Neuronal stem cell (in vitro differentiated cells): ENCODE measurements around the gene MTERF4.
A peak's percentile ranks its signal among the peaks of the same experiment; 100 is the strongest.

Source experiments
- DNase-seq: peaks from one replicate; pipeline ENCODE4 v3.0.0-alpha.2; 2013; ENCODE audit warnings: low spot score
- H2AFZ ChIP-seq: one replicate; pipeline ENCODE4 v1.6.1; 2013; ENCODE audit warnings: mild to moderate bottlenecking, low read length, inconsistent platforms
- H2AK5ac ChIP-seq: 2 replicates; pipeline ENCODE4 v1.6.1; 2013; ENCODE audit warnings: low read depth, mild to moderate bottlenecking, inconsistent platforms, low read length, moderate library complexity, mixed read lengths
- H2BK120ac ChIP-seq: 2 replicates; pipeline ENCODE4 v1.6.1; 2013; ENCODE audit warnings: low read depth, mild to moderate bottlenecking, inconsistent platforms, low read length, moderate library complexity, mixed read lengths
- H2BK12ac ChIP-seq: one replicate; pipeline ENCODE4 v1.6.1; 2013; ENCODE audit warnings: low read length, inconsistent platforms
- H2BK15ac ChIP-seq: 2 replicates; pipeline ENCODE4 v1.6.1; 2013; ENCODE audit warnings: mild to moderate bottlenecking, low read length, inconsistent platforms, mixed read lengths
- H2BK5ac ChIP-seq: one replicate; pipeline ENCODE4 v1.6.1; 2013; ENCODE audit warnings: inconsistent platforms, mild to moderate bottlenecking, low read length, moderate library complexity
- H3K14ac ChIP-seq: one replicate; pipeline ENCODE4 v1.6.1; 2013; ENCODE audit warnings: low read length, inconsistent platforms
- H3K18ac ChIP-seq: 2 replicates; pipeline ENCODE4 v1.6.1; 2013; ENCODE audit warnings: low read length, inconsistent platforms
- H3K23ac ChIP-seq: 2 replicates; pipeline ENCODE4 v1.6.1; 2013; ENCODE audit warnings: low read depth, mild to moderate bottlenecking, mixed read lengths, low read length, inconsistent platforms; ENCODE audit not compliant: poor library complexity
- H3K27ac ChIP-seq: replicated peaks from 3 replicates; pipeline ENCODE4 v1.5.1; 2013; ENCODE audit warnings: low read length, inconsistent platforms
- H3K27me3 ChIP-seq, 3 experiments: 2 replicates each; pipeline ENCODE4 v1.6.1; 2013; ENCODE audit warnings: low read length in 3 of 3, mild to moderate bottlenecking in 2 of 3, inconsistent platforms in 1 of 3, low read depth in 1 of 3, mixed read lengths in 1 of 3, moderate library complexity in 1 of 3; ENCODE audit not compliant: control insufficient read depth in 3 of 3, insufficient read depth in 3 of 3
- H3K36me3 ChIP-seq, 2 donors: replicated peaks in 1 of 2; 2 replicates each; pipeline ENCODE4 v1.6.1; 2013; ENCODE audit warnings: low read length in 2 of 2; ENCODE audit not compliant: control insufficient read depth in 2 of 2, insufficient read depth in 2 of 2
- H3K4ac ChIP-seq: 2 replicates; pipeline ENCODE4 v1.6.1; 2013; ENCODE audit warnings: inconsistent platforms, mild to moderate bottlenecking, low read length, moderate library complexity
- H3K4me1 ChIP-seq, 2 donors: 1 replicate in 1 of 2; 2 replicates in 1 of 2; pipeline ENCODE4 v1.6.1; 2013; ENCODE audit warnings: low read length in 2 of 2, low read depth in 1 of 2; ENCODE audit not compliant: control insufficient read depth in 2 of 2, insufficient read depth in 1 of 2
- H3K4me2 ChIP-seq: one replicate; pipeline ENCODE4 v1.6.1; 2013; ENCODE audit warnings: mild to moderate bottlenecking, low read length, inconsistent platforms; ENCODE audit not compliant: insufficient read depth, poor library complexity, severe bottlenecking
- H3K4me3 ChIP-seq, 2 donors: 2 replicates each; pipeline ENCODE4 v1.5.1; 2013; ENCODE audit warnings: low read length in 2 of 2, mild to moderate bottlenecking in 2 of 2, inconsistent platforms in 1 of 2, moderate library complexity in 1 of 2
- H3K79me1 ChIP-seq: one replicate; pipeline ENCODE4 v1.6.1; 2013; ENCODE audit warnings: low read depth, mild to moderate bottlenecking, inconsistent platforms, low read length, moderate library complexity
- H3K9ac ChIP-seq: one replicate; pipeline ENCODE4 v1.6.1; 2013; ENCODE audit warnings: mild to moderate bottlenecking, low read depth, low read length, inconsistent platforms; ENCODE audit not compliant: poor library complexity
- H3K9me3 ChIP-seq, 2 donors: replicated peaks in 1 of 2; 2 replicates each; pipeline versions ENCODE3 to v1.6.1; 2013; ENCODE audit warnings: low read length in 2 of 2, mild to moderate bottlenecking in 2 of 2, inconsistent platforms in 1 of 2, low read depth in 1 of 2, mixed read lengths in 1 of 2, moderate library complexity in 1 of 2; ENCODE audit not compliant: control insufficient read depth in 2 of 2, insufficient read depth in 1 of 2
- H4K8ac ChIP-seq: one replicate; pipeline ENCODE4 v1.6.1; 2013; ENCODE audit warnings: low read depth, mild to moderate bottlenecking, inconsistent platforms, low read length, moderate library complexity
- H4K91ac ChIP-seq: one replicate; pipeline ENCODE4 v1.6.1; 2013; ENCODE audit warnings: low read length, low read depth, mild to moderate bottlenecking, inconsistent platforms; ENCODE audit not compliant: poor library complexity
- WGBS, 2 donors: extraction: QIAGEN DNeasy Blood & Tissue Kit; methylation state at CpG; one replicate each; pipeline ENCODE4 v1.1.7; 2013; ENCODE audit warnings: missing lambda C conversion rate in 2 of 2, mixed read lengths in 1 of 2; ENCODE audit not compliant: insufficient read length in 2 of 2, insufficient replicate concordance in 1 of 2; ENCODE audit errors: extremely low coverage in 2 of 2; 5-methylcytosine and 5-hydroxymethylcytosine counted together

Gene MTERF4

DNA sequence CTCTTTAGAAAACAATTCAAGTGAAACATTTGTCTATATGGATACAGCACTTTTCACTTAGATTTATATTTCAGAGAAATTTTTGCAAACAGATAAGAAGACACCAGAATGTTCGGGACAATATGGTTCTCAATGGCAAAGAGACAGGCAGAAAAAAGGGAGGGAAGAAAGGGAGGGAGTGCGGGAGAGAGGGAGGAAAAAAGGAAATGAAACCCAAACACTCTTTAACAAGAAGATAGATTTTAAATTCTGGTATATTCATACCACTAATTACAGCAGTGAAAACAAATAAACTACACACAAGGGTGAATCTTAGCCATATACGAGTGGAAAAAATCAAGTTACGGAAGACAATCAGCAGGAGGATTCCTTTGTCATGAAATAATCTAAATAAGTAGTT, 44.2 kb upstream of the MTERF4 start:
- Histone ChIP-seq H3K14ac (no peak overlapping the region), H3K23ac (no peak overlapping the region), H4K91ac (no peak overlapping the region), H3K9ac (no peak overlapping the region), H4K8ac (no peak overlapping the region), H3K36me3 (peaks cover 2 to 27% of the 10 kb centered on the region in 2 donors), H3K27me3 (peaks cover 0 to 6% (median 0%) of the 10 kb centered on the region in 3 experiments), H3K79me1 (peaks cover 4% of the 10 kb centered on the region), H3K27ac (no peak overlapping the region), H3K9me3 (no peaks in the 10 kb centered on the region), H3K4me2 (no peak overlapping the region), H3K4me3 (no peak overlapping the region), H2BK5ac (no peak overlapping the region), H2AFZ (no peak overlapping the region), H2AK5ac (no peak overlapping the region), H2BK15ac (no peak overlapping the region), H2BK12ac (no peak overlapping the region), H3K18ac (no peak overlapping the region), H3K4ac (no peak overlapping the region), H3K4me1 (peaks cover 11 to 15% of the 10 kb centered on the region in 2 donors), H2BK120ac (no peak overlapping the region)
- whole genome bisulfite sequencing, 2 donors: no CpG with 5 or more reads among the region's 4 CpGs
- no peak for DNase-seq

DNA sequence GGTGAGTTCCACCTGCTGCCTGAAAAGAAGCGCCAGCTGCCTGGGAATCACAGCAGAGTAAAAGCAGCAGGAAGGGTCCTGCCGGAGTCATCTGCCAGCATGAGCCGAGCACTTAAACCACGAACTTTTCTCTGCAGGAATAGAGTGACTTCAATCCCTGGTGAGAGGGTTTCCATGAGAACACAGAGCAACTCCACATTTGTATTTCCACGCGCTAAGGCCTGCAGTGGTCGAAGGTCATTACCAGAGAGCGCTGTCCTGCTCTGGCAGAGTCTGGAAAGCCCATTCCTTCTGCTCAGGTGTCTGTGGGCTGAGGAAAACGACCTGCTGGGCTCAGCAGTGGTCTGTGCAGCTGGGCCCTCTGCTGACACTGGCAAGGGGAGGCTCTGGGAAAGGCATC, 40.5 kb upstream of the MTERF4 start:
- H2BK5ac ChIP-seq: no peak overlapping the region
- no peak for DNase-seq
- WGBS, 2 donors: no CpG with 5 or more reads among the region's 9 CpGs
- H4K91ac ChIP-seq: no peak overlapping the region
- H3K9ac ChIP-seq: no peak overlapping the region
- no peaks in the 10 kb centered on the region for H3K9me3 ChIP-seq
- H3K18ac ChIP-seq: no peak overlapping the region
- H3K27ac ChIP-seq: no peak overlapping the region
- H3K27me3 ChIP-seq: no peaks in the 10 kb centered on the region
- no peak overlapping the region for H2AFZ ChIP-seq
- H2AK5ac ChIP-seq: no peak overlapping the region
- H2BK120ac ChIP-seq: no peak overlapping the region
- H3K23ac ChIP-seq: no peak overlapping the region
- H3K4ac ChIP-seq: no peak overlapping the region
- H3K79me1 ChIP-seq: peaks cover 8% of the 10 kb centered on the region
- no peaks in the 10 kb centered on the region for H3K4me1 ChIP-seq
- no peak overlapping the region for H3K4me2 ChIP-seq
- H4K8ac ChIP-seq: no peak overlapping the region
- H3K14ac ChIP-seq: no peak overlapping the region
- peak overlapping the region in 1 of 2 donors; percentile 46 for H3K4me3 ChIP-seq
- H3K36me3 ChIP-seq: peaks cover 13 to 62% of the 10 kb centered on the region in 2 donors
- no peak overlapping the region for H2BK12ac ChIP-seq
- H2BK15ac ChIP-seq: no peak overlapping the region

DNA sequence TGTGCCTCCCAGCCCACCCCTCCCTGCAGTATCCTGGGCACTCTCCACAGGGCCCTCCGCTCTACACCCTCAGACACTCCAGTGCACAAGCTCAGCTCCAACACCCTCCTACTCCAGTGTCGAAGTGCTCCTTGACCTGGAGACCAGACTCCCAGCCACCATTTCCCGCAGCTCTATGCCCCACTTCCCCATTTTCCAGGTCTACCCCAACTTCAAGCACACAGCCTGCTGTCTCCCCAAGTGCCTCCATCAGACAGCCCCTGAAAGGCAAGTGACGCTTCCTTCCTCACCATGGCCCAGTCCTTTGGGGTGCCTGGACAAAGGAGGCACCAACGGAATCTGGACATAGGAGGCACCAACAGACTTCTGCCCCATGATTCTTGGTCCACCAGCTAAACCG, 40.0 kb upstream of the MTERF4 start:
- WGBS, 2 donors: no CpG with 5 or more reads among the region's 6 CpGs
- H3K27ac ChIP-seq: no peak overlapping the region
- no peak overlapping the region for H4K91ac ChIP-seq
- no peak overlapping the region for H3K4ac ChIP-seq
- no peak overlapping the region for H3K4me2 ChIP-seq
- H2AFZ ChIP-seq: no peak overlapping the region
- H2BK15ac ChIP-seq: no peak overlapping the region
- no peak overlapping the region for H3K14ac ChIP-seq
- peaks cover 8% of the 10 kb centered on the region for H3K79me1 ChIP-seq
- no peak overlapping the region for H3K23ac ChIP-seq
- no peak overlapping the region for H4K8ac ChIP-seq
- no peak overlapping the region for H2BK12ac ChIP-seq
- H3K18ac ChIP-seq: peak overlapping the region; percentile 32
- no peaks in the 10 kb centered on the region for H3K4me1 ChIP-seq
- H2BK5ac ChIP-seq: no peak overlapping the region
- H3K9me3 ChIP-seq: no peaks in the 10 kb centered on the region
- no peak for DNase-seq
- H2BK120ac ChIP-seq: no peak overlapping the region
- H3K9ac ChIP-seq: no peak overlapping the region
- peaks cover 13 to 67% of the 10 kb centered on the region in 2 donors for H3K36me3 ChIP-seq
- no peaks in the 10 kb centered on the region for H3K27me3 ChIP-seq
- no peak overlapping the region for H2AK5ac ChIP-seq
- peak overlapping the region in 1 of 2 donors; percentile 4 for H3K4me3 ChIP-seq

DNA sequence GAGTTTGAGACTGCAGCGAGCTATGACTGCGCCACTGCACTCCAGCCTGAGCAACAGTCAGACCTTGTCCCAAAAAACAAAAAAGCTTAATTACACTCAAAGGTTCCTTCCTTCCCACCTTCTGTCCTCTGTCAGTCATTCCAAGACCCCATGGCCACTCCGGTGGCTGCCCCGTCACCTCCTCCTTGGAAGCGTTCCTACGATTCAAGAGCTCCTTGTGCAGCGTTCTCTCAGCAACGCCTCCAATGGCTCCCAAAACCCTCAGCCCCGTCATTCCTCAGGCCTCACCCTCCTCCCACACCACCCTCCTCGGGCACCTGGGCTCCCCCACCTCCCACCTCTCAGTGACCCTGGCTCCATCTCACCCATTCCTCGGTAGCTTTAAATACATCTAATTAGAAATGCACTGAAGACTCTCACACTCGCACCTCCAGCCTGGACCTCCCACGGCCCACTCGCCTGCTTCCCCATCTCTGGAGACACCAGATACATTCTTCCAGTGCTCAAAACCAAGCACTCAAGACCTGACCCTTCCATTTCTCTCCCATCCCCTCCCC, 39.2 kb upstream of the MTERF4 start:
- Histone ChIP-seq H3K4me3 (no peak overlapping the region), H2BK120ac (no peak overlapping the region), H3K4ac (no peak overlapping the region), H2BK12ac (no peak overlapping the region), H3K79me1 (peaks cover 8% of the 10 kb centered on the region), H3K18ac (no peak overlapping the region), H3K14ac (no peak overlapping the region), H3K27ac (no peak overlapping the region), H3K9me3 (no peaks in the 10 kb centered on the region), H2BK5ac (no peak overlapping the region), H2AFZ (no peak overlapping the region), H3K9ac (no peak overlapping the region), H3K4me2 (no peak overlapping the region), H3K36me3 (peaks cover 17 to 75% of the 10 kb centered on the region in 2 donors), H4K91ac (no peak overlapping the region), H2BK15ac (no peak overlapping the region), H3K27me3 (no peaks in the 10 kb centered on the region), H3K4me1 (no peaks in the 10 kb centered on the region), H3K23ac (no peak overlapping the region), H4K8ac (no peak overlapping the region), H2AK5ac (no peak overlapping the region)
- DNase-seq: no peak
- no CpG with 5 or more reads among the region's 14 CpGs for WGBS, 2 donors
